GM12878 (cell line): ENCODE results near the gene PSMD3.

Source experiments
- CTCF ChIP-seq, 3 experiments: IDR thresholded peaks in 2 of 3; conservative IDR thresholded peaks in 1 of 3; 2 replicates each; pipeline ENCODE4 v1.5.1; 2011; ENCODE audit warnings: low read depth in 3 of 3, low read length in 3 of 3, mild to moderate bottlenecking in 3 of 3, control low read depth in 2 of 3, moderate library complexity in 2 of 3, inconsistent platforms in 1 of 3, mixed read lengths in 1 of 3; ENCODE audit not compliant: control insufficient read depth in 2 of 3, insufficient read depth in 1 of 3; ENCODE audit errors: extremely low read depth in 1 of 3
- FOXM1 ChIP-seq: IDR thresholded peaks from 2 replicates; pipeline ENCODE4 v1.6.1; 2012; ENCODE audit warnings: low read depth, mild to moderate bottlenecking, inconsistent platforms, low read length, moderate library complexity
- POLR2AphosphoS5 ChIP-seq: IDR thresholded peaks from 2 replicates; pipeline ENCODE4 v1.6.1; 2011; ENCODE audit warnings: mild to moderate bottlenecking, low read length, inconsistent platforms
- RELA ChIP-seq: fragments of 450-650 bp; IDR thresholded peaks from 2 replicates; pipeline ENCODE4 v1.8.0; 2014; ENCODE audit warnings: borderline replicate concordance; ENCODE audit not compliant: partially characterized antibody
- REST ChIP-seq: IDR thresholded peaks from 2 replicates; pipeline ENCODE4 v1.6.1; 2012; ENCODE audit warnings: mild to moderate bottlenecking, low read depth, low read length
- TF ChIP-seq, protein P1 (sequence below): fragments of 450-650 bp; IDR thresholded peaks from 2 replicates; pipeline ENCODE4 v1.6.1; 2014; ENCODE audit warnings: mild to moderate bottlenecking

- TF ChIP-seq POLR2AphosphoS5 (no peak), REST (no peak), CTCF (IDR thresholded peaks at IDR 0.05 in 2 of 3, conservative IDR thresholded peaks at IDR 0.05 in 1 of 3; ENCODE audit: control insufficient read depth in 2 of 3, extremely low read depth in 1 of 3, insufficient read depth in 1 of 3, low read depth in 3 of 3, low read length in 3 of 3) (no peak), RELA (no peak), FOXM1 (no peak)
- TF ChIP-seq, protein P1, sequence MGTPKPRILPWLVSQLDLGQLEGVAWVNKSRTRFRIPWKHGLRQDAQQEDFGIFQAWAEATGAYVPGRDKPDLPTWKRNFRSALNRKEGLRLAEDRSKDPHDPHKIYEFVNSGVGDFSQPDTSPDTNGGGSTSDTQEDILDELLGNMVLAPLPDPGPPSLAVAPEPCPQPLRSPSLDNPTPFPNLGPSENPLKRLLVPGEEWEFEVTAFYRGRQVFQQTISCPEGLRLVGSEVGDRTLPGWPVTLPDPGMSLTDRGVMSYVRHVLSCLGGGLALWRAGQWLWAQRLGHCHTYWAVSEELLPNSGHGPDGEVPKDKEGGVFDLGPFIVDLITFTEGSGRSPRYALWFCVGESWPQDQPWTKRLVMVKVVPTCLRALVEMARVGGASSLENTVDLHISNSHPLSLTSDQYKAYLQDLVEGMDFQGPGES = no peak
Observed at GRCh38 chr17:40028595-40028994, 48.0 kb downstream of the PSMD3 start.
